ENCODE data around the gene MCMBP. TPM values are rescaled to one million over a fixed set of nuclear protein-coding genes. Genes with fewer than 3 reads are reported as not detected.

MCMBP gene
- polyA plus RNA-seq, 3 donors from 2014 or later = 46.6 to 65.6 (median 52.4) TPM

DNA sequence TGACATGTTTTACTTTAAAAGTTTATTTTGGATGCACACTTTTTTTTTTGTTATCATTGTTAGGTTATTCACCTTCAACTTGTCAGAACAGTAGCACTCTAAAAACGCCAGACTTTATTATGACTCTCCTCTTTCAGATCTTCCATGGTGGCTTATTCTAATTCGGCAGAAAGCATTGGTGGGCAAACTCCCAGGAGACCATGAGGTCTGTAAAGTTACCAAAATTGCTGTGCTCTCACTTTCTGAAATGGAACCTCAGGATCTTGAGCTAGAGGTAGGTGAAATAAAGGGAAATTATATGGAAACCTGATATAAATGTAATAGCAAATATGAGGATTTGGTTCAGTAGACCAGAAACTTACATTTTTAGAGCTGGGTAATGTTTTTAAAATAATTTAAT lies 91.1 kb downstream of the MCMBP start:
- peaks cover 0 to 4% (median 0%) of the 10 kb centered on the region in 3 donors for H3K27me3 Mint-ChIP-seq (ENCODE audit: low read depth in 3 of 3)
- H3K27ac Mint-ChIP-seq = no peak overlapping the region
- H3K36me3 Mint-ChIP-seq = peaks cover 0 to 6% (median 6%) of the 10 kb centered on the region in 3 donors
- no peaks in the 10 kb centered on the region for H3K9me3 Mint-ChIP-seq
- peaks cover 32 to 38% of the 10 kb centered on the region in 2 donors for H3K4me1 Mint-ChIP-seq
- DNase-seq = no peak
- no peak overlapping the region for H3K4me3 Mint-ChIP-seq

DNA sequence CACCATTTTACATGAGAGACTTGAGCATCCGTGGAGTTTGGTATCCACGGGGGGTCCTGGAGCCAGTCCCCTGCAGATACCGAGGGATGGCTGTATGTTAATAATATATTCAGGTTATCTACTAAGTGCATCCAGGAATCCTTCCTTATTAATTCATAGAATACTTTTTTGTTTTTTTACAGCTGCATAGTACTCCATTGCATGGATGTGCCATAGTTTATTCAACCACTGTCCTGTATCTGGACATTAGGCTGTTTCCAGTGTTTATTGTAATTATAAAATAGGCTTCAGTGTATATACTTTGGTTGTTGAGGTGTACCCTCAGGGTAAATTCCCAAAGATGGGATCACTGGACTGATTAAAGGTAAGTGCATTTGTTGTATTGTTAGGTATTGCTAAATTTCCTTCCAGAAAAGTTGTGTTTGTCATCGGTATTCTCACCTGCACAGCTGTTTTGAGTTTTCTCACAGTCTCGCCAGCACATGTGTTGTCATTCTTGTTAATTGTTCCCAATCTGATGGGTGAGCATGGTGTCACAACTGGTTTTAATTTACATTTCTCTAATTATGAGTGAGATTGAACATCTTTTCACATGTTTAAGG lies 91.7 kb downstream of the MCMBP start:
- H3K4me1 Mint-ChIP-seq = peaks cover 28 to 32% of the 10 kb centered on the region in 2 donors
- peaks cover 0 to 4% (median 0%) of the 10 kb centered on the region in 3 donors for H3K27me3 Mint-ChIP-seq (ENCODE audit: low read depth in 3 of 3)
- peaks cover 0 to 6% (median 6%) of the 10 kb centered on the region in 3 donors for H3K36me3 Mint-ChIP-seq
- H3K27ac Mint-ChIP-seq = no peak overlapping the region
- H3K9me3 Mint-ChIP-seq = no peaks in the 10 kb centered on the region
- H3K4me3 Mint-ChIP-seq = no peak overlapping the region
- DNase-seq = no peak

Other genes starting within 250 kb of the MCMBP start
- gene BAG3, start 221.5 kb downstream of the MCMBP start, polyA plus RNA-seq = 1 to 10 TPM in 2 of 3 donors, under 1 TPM in 1; 0.57 to 3.1 (median 2.2) TPM
- 1 to 10 TPM; 6.7 to 8.0 (median 6.8) TPM for gene INPP5F, start 146.8 kb downstream of the MCMBP start, polyA plus RNA-seq
- 10 to 100 TPM; 41.2 to 57.3 (median 47.2) TPM for gene SEC23IP, start 19.9 kb upstream of the MCMBP start, polyA plus RNA-seq